Liver (tissue), 9 donors: ENCODE results near the gene SLC30A3. TPM values are rescaled to one million over a fixed set of nuclear protein-coding genes. Genes with fewer than 3 reads are reported as not detected.

Source experiments
- DNase-seq: peaks from one replicate; pipeline ENCODE4 v3.0.0-alpha.2; 2017; ENCODE audit warnings: low spot score
- H3K27ac ChIP-seq, 2 donors: one replicate each; pipeline ENCODE4 v1.7.0; 2013; ENCODE audit warnings: inconsistent platforms in 2 of 2, low read length in 2 of 2, control low read depth in 1 of 2, low read depth in 1 of 2, mild to moderate bottlenecking in 1 of 2
- H3K27me3 ChIP-seq, 4 donors: one replicate each; pipeline versions ENCODE4 v1.6.1 to v1.7.0; 2013; ENCODE audit warnings: low read length in 3 of 4, inconsistent platforms in 1 of 4, mild to moderate bottlenecking in 1 of 4, moderate library complexity in 1 of 4; ENCODE audit not compliant: control insufficient read depth in 4 of 4, insufficient read depth in 4 of 4
- H3K36me3 ChIP-seq, 4 donors: one replicate each; pipeline versions ENCODE4 v1.6.1 to v1.7.0; 2013; ENCODE audit warnings: low read length in 3 of 4, mild to moderate bottlenecking in 3 of 4, low read depth in 1 of 4, moderate library complexity in 1 of 4; ENCODE audit not compliant: control insufficient read depth in 4 of 4, insufficient read depth in 3 of 4
- H3K4me1 ChIP-seq, 4 donors: one replicate each; pipeline versions ENCODE4 v1.6.1 to v1.7.0; 2013; ENCODE audit warnings: low read length in 3 of 4, mild to moderate bottlenecking in 3 of 4, moderate library complexity in 1 of 4; ENCODE audit not compliant: control insufficient read depth in 4 of 4, insufficient read depth in 4 of 4
- H3K4me3 ChIP-seq, 3 donors: one replicate each; pipeline versions ENCODE4 v1.6.1 to v1.7.0; 2013; ENCODE audit warnings: low read length in 3 of 3, control low read depth in 1 of 3, low read depth in 1 of 3, mild to moderate bottlenecking in 1 of 3
- H3K9ac ChIP-seq, 2 donors: one replicate each; pipeline ENCODE4 v1.7.0; 2013; ENCODE audit warnings: low read length in 2 of 2, mild to moderate bottlenecking in 2 of 2, moderate library complexity in 2 of 2, control low read depth in 1 of 2, low read depth in 1 of 2
- H3K9me3 ChIP-seq, 4 donors: one replicate each; pipeline versions ENCODE4 v1.6.1 to v1.7.0; 2013; ENCODE audit warnings: low read length in 3 of 4; ENCODE audit not compliant: control insufficient read depth in 4 of 4
- ATF3 ChIP-seq: IDR thresholded peaks from 2 replicates; pipeline ENCODE4 v1.6.1; 2016; ENCODE audit warnings: antibody characterized with exemption
- CTCF ChIP-seq: fragments of 150-350 bp; IDR thresholded peaks from 2 replicates; pipeline ENCODE4 v1.5.1; 2017; ENCODE audit warnings: improper control_type of control experiment, low read depth, low read length; ENCODE audit not compliant: missing input control
- EGR1 ChIP-seq, 2 donors: IDR thresholded peaks; 2 replicates each; pipeline ENCODE4 v1.6.1; 2016 to 2018; ENCODE audit warnings: antibody characterized with exemption in 2 of 2, low read depth in 2 of 2
- GABPA ChIP-seq, 2 donors: IDR thresholded peaks in 1 of 2; conservative IDR thresholded peaks in 1 of 2; 2 replicates each; pipeline ENCODE4 v1.6.1; 2016; ENCODE audit warnings: antibody characterized with exemption in 2 of 2, mild to moderate bottlenecking in 1 of 2, moderate library complexity in 1 of 2
- HNF4A ChIP-seq, 2 donors: conservative IDR thresholded peaks; 2 replicates each; pipeline ENCODE4 v1.6.1; 2016; ENCODE audit warnings: antibody characterized with exemption in 2 of 2, mild to moderate bottlenecking in 2 of 2
- HNF4G ChIP-seq: IDR thresholded peaks from 2 replicates; pipeline ENCODE4 v1.6.1; 2016; ENCODE audit warnings: antibody characterized with exemption
- JUND ChIP-seq, 2 donors: IDR thresholded peaks; 2 replicates each; pipeline ENCODE4 v1.6.1; 2016; ENCODE audit warnings: antibody characterized with exemption in 2 of 2
- MAX ChIP-seq: IDR thresholded peaks from 2 replicates; pipeline ENCODE4 v1.6.1; 2016; ENCODE audit warnings: antibody characterized with exemption
- NR2F2 ChIP-seq: IDR thresholded peaks from 2 replicates; pipeline ENCODE4 v1.6.1; 2016; ENCODE audit warnings: antibody characterized with exemption
- RAD21 ChIP-seq, 2 donors: IDR thresholded peaks; 2 replicates each; pipeline ENCODE4 v1.6.1; 2016; ENCODE audit warnings: antibody characterized with exemption in 2 of 2, mild to moderate bottlenecking in 2 of 2
- REST ChIP-seq: IDR thresholded peaks from 2 replicates; pipeline ENCODE4 v1.6.1; 2016; ENCODE audit warnings: antibody characterized with exemption, mild to moderate bottlenecking
- SP1 ChIP-seq: IDR thresholded peaks from 2 replicates; pipeline ENCODE4 v1.6.1; 2018; ENCODE audit warnings: antibody characterized with exemption, mild to moderate bottlenecking
- TAF1 ChIP-seq: conservative IDR thresholded peaks from 2 replicates; pipeline ENCODE4 v1.6.1; 2016; ENCODE audit warnings: antibody characterized with exemption, mild to moderate bottlenecking
- YY1 ChIP-seq: IDR thresholded peaks from 2 replicates; pipeline ENCODE4 v1.6.1; 2016; ENCODE audit warnings: antibody characterized with exemption, mild to moderate bottlenecking
- ZBTB33 ChIP-seq: IDR thresholded peaks from 2 replicates; pipeline ENCODE4 v1.6.1; 2016; ENCODE audit warnings: antibody characterized with exemption
- WGBS: extraction: QIAGEN DNeasy Blood & Tissue Kit; methylation state at CpG from one replicate; pipeline ENCODE4 v1.1.7; 2013; 5-methylcytosine and 5-hydroxymethylcytosine counted together
- polyA plus RNA-seq, 2 donors: library from polyadenylated mRNA; stranded (reverse) in 1 of 2; unstranded in 1 of 2; fragments of 200-250 nt in 1 of 2; fragments of >200 nt in 1 of 2; fragmentation: Nextera tagmentation in 1 of 2; extraction: Ambion mirVana in 1 of 2; gene quantifications; one replicate each; pipeline versions ENCODE4 v1.2.1 to v1.2.3, GENCODE V29; 2013 to 2015
- total RNA-seq, 2 donors: library from RNA; depleted of rRNA; stranded (reverse); fragments of >200 nt; gene quantifications; one replicate each; pipeline ENCODE4 v1.2.3, GENCODE V29; 2014
- donor health status: healthy.
- donor health status: healthy.
- donor health status: healthy.
- donor health status: healthy.
- donor health status: healthy.

The SLC30A3 gene
- total and polyA plus RNA-seq, 4 donors, result 0.20 TPM; not detected in 3

- H3K4me3 ChIP-seq, result no peak overlapping the region
- no peak overlapping the region for H3K9ac ChIP-seq
- no peak overlapping the region for H3K27ac ChIP-seq
- peaks cover 0 to 3% (median 0%) of the 10 kb centered on the region in 4 donors for H3K4me1 ChIP-seq
- DNase-seq, result no peak
- H3K9me3 ChIP-seq, result no peaks in the 10 kb centered on the region
- H3K36me3 ChIP-seq, result no peaks in the 10 kb centered on the region
- WGBS, result 83% methylated on average over 3 of the region's 3 CpGs
- H3K27me3 ChIP-seq, result peaks cover 0 to 4% (median 0%) of the 10 kb centered on the region in 4 donors
- no peak for TF ChIP-seq HNF4A (conservative IDR thresholded peaks at IDR 0.05)
- TF ChIP-seq CTCF, result no peak
- TF ChIP-seq HNF4G, result no peak
- no peak for TF ChIP-seq JUND (IDR thresholded peaks at IDR 0.05)
- TF ChIP-seq SP1, result no peak
- TF ChIP-seq REST, result no peak
- no peak for TF ChIP-seq EGR1 (IDR thresholded peaks at IDR 0.05; ENCODE audit: low read depth in 2 of 2)
- TF ChIP-seq ATF3, result no peak
- no peak for TF ChIP-seq GABPA (IDR thresholded peaks at IDR 0.05 in 1 of 2, conservative IDR thresholded peaks at IDR 0.05 in 1 of 2)
- TF ChIP-seq TAF1, result no peak
- TF ChIP-seq MAX, result no peak
- TF ChIP-seq ZBTB33, result no peak
- no peak for TF ChIP-seq RAD21 (IDR thresholded peaks at IDR 0.05)
- no peak for TF ChIP-seq NR2F2
These were observed 18.0 kb upstream of the SLC30A3 start for GRCh38 chr2:27280826-27281225.

GRCh38 chr2:27278010-27278409 lies 15.2 kb upstream of the SLC30A3 start:
- Histone ChIP-seq H3K9me3 (no peaks in the 10 kb centered on the region), H3K4me3 (no peak overlapping the region), H3K27ac (no peak overlapping the region), H3K9ac (no peak overlapping the region), H3K4me1 (peaks cover 0 to 3% (median 0%) of the 10 kb centered on the region in 4 donors), H3K36me3 (no peaks in the 10 kb centered on the region), H3K27me3 (peaks cover 0 to 3% (median 0%) of the 10 kb centered on the region in 4 donors)
- TF ChIP-seq YY1, result no peak
- TF ChIP-seq EGR1 (IDR thresholded peaks at IDR 0.05; ENCODE audit: low read depth in 2 of 2), result no peak
- no peak for TF ChIP-seq TAF1
- WGBS, result 85% methylated on average over 1 of the region's 1 CpG
- DNase-seq, result no peak
